HG03378 (cell line): ENCODE data around the gene UTP4.

Experiments used
- ATAC-seq: cut with Tn5 transposase; IDR thresholded peaks from one replicate; pipeline ENCODE4 v1.9.1; 2021; ENCODE audit warnings: mild to moderate bottlenecking, moderate library complexity; ENCODE audit not compliant: unreplicated experiment

UTP4 gene

DNA sequence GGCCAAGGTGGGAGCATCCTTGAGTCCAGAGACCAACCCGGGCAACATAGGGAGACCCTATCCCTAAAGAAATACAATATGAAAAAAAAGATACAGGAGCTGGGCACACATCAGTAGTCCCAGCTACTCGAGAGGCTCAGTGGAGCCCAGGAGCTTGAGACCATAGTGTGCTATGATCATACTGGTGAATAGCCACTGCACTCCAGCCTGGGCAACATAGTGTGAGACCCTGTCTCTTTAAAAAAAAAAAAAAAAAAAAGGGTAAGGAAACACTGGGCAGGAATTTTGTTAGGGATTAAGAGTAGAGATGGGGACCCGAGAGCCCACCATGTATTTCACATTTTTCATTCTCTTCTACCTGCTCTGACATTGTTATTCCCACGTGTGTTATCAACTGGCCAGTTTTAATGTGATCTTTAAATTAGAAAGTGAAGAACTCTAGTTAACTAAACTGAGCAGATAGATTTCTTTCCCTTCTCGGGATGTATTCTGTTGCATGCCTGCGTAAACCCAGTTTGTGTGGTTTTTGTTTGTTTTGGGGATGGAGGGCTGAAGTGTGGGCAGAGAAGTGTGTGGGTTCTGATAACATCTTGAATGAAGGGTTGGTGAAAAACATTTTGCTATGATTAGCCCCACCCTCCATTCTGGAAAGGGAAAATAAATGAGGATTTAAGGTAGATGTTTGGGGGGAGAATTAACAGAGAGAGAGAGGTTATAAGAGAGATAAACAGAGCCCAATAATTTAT, 37.3 kb downstream of the UTP4 start:
- no peak for ATAC-seq

DNA sequence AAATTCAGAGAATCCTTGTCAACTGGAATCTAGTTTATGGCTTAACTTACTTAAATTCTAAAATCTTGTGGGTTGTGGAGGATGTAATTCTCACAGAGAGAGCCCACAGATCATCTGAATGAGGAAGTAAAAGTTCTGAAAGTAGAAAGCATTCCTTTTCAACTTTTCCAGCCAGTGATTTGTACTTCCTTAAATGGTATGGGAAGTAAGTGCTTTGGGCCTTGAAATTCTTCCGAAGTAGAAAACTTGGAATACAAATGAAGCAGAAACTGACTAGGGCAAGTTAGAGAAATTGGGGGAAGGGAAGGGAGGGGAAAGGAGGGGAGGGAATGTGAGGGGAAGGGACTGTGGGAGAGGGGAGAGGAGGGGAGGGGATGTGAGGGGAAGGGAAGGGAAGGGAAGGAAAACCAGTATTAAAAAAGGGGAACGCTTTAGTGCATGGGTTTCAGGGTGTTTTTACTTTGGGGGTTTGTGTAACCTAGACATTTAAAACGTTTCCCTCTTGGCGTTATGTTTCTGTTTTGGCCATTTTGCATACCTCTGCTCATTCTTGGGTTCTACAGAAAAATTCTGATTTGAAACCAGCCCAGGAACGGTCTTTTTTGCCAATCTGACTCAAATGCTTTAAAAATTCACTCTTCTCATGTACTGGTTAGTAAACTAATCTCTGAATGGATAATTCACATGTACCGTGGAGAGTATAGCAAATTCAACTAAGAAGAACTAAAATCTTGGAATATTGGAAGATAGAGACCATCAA, 39.1 kb downstream of the UTP4 start:
- no peak for ATAC-seq

DNA sequence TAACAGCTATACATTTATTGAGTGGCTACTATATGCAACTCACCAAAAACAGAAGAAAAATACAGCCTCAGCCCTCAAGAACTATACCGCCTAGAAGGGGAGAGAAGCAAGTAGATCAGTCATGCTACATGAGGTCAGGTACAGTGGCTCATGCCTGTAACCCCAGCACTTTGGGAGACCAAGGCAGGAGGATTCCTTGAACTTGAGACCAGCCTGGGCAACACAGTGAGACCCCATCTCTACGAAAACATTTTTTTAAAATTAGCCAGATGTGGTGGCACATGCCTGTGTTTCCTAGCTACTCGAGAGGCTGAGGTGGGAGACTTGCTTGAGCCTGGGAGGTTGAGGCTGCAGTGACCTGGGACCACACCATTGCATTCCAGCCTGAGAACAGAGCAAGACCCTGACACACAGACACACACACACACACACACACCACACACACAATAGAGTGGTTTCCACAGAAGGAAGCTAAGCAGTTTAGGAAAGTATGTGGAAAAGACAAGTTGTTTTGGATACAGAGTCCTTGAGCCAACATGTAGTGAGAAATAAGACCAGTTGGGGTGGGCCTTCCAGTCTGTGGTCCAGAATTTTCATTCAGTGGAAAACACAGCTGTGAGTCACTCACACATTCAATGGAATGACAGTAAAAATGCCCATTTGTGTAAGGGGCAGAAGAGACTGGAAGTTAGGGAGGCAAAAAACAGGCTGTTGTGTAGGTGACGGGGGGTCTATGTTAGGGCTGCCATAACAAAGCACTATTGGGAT, 43.8 kb downstream of the UTP4 start:
- no peak for ATAC-seq

GRCh38 chr16:69179328-69180010, 47.0 kb downstream of the UTP4 start:
- no peak for ATAC-seq

- no peak for ATAC-seq
These were observed 47.5 kb downstream of the UTP4 start for GRCh38 chr16:69180011-69180338.

GRCh38 chr16:69182730-69183416, 50.4 kb downstream of the UTP4 start:
- ATAC-seq: no peak

DNA sequence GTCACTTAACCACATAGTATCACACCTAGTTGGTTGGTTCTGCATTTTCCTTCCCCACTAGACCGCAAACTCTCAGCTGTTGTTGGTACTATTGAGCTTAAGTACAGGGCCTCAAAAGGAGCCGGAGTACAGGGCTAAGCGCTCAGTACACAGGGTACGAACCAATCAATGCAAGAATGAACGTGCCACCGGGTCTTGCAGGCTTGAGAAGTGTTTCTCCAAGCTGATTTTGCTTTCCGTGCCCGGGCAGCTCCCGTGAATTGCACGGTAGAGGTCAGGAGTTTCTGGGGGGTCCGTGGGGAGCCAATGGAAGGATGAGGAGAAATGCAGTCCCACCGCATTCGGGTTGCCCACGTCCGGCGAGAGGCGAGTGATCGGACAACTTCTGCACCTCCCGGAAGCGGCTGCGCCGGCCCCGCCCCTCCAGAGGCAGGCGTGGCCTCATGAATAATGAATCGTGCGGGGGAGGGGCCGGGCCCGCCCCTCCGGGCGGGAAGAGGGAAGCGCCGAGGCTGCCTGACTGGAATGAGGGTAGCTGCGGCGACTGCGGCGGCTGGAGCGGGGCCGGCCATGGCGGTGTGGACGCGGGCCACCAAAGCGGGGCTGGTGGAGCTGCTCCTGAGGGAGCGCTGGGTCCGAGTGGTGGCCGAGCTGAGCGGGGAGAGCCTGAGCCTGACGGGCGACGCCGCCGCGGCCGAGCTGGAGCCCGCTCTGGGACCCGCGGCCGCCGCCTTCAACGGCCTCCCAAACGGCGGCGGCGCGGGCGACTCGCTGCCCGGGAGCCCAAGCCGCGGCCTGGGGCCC, 54.4 kb downstream of the UTP4 start, which contains the start of gene SNTB2:
TSS of gene SNTB2 (plus strand) at position 523 of the 804 bp plus-strand sequence. CDS start at position 526, 3 bp downstream.
- ATAC-seq: peak; percentile 92

DNA sequence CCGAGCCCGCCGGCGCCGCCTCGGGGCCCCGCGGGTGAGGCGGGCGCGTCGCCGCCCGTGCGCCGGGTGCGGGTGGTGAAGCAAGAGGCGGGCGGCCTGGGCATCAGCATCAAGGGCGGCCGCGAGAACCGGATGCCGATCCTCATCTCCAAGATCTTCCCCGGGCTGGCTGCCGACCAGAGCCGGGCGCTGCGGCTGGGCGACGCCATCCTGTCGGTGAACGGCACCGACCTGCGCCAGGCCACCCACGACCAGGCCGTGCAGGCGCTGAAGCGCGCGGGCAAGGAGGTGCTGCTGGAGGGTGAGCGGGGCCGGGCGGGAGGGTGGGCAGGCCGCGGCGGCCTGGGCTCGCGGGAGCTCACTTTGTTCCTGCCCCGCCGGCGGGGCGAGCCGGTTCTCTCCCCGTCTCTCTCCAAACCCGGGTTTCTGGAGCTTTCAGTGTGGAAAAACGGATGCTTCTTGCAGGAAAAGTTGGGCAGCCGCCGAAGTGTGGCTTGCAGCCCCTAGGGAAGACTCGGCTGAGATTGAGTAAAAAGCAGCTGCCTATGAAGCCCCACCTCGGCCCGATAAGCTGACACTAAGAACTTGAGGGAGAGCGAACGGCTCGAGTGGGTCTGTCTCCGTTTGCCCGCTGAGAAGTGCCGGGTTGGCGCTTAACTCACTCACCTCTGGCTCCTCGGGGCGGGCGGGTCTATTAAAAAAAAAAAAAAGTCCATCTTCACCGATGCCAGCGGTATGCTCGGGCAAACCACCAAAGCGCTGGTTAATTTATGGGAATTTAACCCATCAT, 55.2 kb downstream of the UTP4 start:
- no peak for ATAC-seq

DNA sequence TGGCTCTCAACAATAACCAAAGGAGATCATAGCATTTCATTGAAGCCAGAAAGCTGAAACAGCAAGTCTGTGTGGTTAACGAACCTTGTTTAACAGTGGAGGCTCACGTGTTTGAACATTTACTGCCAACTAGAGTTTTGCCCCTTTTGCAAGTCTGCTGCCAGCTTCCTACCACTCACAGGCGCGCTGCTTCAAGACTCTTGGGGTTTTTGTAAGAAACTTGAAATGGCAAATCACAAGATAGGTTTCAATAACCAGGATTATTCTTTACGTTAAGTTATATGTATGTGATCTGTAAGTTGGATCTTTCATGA, 55.7 kb downstream of the UTP4 start:
- ATAC-seq: no peak

GRCh38 chr16:69188716-69189115, 56.3 kb downstream of the UTP4 start:
- no peak for ATAC-seq

DNA sequence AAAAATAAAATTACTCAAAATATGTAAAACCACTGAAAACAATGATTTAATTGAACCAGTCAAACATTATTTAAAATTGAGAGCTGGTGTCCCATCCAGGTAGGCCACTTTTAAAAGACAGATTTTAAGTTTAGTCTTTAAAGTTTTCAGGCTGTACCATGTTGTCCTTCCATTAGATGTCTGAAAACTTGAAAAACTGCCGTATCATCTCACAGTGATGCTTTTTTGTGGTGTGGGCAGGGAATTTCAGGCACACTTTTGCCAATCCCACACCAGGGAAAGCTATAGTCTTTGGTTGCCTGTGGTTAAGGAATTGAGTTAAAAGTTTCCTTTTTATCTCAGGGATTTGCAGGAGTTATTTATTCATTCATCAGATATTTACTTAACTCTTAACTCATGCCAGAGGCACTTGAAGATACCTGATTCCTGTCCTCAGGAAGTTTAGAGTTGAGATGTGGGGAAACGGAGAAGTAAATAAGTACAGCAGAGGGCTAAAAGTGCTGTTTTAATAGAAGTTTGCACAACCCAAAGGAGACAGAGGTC, 57.7 kb downstream of the UTP4 start:
- no peak for ATAC-seq

DNA sequence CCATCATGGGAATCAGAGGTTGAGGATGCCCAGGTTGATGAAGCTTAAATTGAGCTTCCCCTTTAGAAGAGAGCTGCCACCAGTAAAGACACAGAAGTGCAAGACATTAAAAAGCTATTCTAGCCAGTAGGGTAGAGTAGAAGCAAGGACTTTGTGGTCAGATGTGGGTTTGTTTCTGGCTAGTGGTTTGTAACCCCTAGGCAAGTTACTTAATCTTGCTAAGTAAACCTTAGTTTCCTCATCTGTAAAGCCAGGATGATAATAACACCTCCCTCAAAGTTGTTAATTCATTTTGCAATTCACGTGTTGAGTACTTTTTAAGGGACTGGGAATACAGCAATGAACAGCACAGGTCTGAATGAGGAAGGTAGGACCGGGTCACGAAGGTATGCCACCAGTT, 58.1 kb downstream of the UTP4 start:
- no peak for ATAC-seq

DNA sequence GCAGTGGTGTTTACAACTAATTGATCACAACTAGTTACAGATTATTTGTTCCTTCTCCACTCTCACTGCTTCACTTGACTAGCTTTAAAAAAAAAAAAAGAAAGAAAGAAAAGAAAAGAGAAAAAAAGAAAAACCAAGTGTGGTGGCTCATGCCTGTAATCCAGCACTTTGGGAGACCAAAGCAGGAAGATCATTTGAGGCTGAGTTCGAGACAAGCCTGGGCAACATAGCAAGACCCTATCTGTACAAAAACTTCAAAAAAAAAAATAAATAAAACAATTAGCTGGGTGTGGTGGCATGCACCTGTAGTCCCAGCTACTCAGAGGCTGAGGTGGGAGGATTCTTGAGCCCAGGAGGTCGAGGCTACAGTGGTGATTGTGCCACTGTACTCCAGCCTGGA, 58.7 kb downstream of the UTP4 start:
- ATAC-seq: no peak

GRCh38 chr16:69193855-69194254, 61.4 kb downstream of the UTP4 start:
- ATAC-seq: no peak

DNA sequence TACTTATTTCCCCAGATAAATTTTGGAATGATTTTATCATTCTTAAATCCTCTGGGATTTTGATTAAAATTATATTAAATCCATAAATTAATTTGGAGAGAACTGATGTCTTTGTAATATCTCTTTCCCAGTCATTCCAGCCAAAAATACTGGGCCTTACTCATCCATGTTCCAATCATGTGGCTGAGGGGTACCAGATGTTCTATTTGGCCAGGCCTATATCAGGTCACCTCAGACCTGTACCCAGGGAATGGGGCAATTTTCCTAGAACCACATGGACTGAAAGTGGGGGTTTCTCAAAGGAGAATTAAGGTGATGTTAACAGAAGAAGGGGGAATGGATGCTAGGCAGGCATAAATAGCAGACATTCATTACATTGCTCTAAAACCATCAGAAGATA, 62.0 kb downstream of the UTP4 start:
- ATAC-seq: no peak

- ATAC-seq: no peak
These were observed 63.0 kb downstream of the UTP4 start for GRCh38 chr16:69195369-69196029.

DNA sequence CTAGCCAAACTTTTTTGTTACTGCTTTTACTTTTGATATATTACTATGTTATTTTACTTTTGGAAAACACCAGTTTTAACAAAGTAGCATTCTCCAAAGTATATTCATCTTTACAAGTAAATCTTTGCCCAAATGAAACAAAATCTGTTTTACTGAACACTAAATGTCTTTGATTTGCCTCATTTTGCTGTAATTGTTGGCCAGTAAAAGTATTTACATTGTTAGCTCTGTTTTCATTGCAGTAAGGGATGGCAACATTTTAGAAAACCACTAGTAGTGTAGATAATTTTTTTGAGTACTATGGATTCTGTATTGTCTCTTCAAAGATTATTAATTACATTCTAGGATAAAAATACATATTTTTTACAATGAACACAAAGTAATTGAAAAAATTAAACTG, 65.1 kb downstream of the UTP4 start:
- no peak for ATAC-seq

- no peak for ATAC-seq
These were observed 66.9 kb downstream of the UTP4 start for GRCh38 chr16:69199382-69199781.
